ENCODE measurements around the gene ITFG1. TPM values are rescaled to one million over a fixed set of nuclear protein-coding genes. Genes with fewer than 3 reads are reported as not detected.

ITFG1 gene
- total and polyA plus RNA-seq, 2 of the 13 experiments (the other 11 are each of a cell fraction or from before 2014, with no cell fraction given): 74.5 to 150 TPM

- TF ChIP-seq HMGXB4 (CRISPR knock-in tag; IDR thresholded peaks at IDR 0.05; ENCODE audit: borderline replicate concordance in 1 of 2, low read depth in 1 of 2): peak; percentile 82 to 88
- peak; percentile 88; the same call in 1 of the 2 replicates for TF ChIP-seq ZNF691 (CRISPR knock-in tag; IDR thresholded peaks at IDR 0.05; ENCODE audit: borderline replicate concordance, low read depth)
- no peak for TF ChIP-seq ZNF850 (CRISPR knock-in tag; conservative IDR thresholded peaks at IDR 0.05)
- TF ChIP-seq ZXDC (CRISPR knock-in tag; IDR thresholded peaks at IDR 0.05): no peak
- no peak for TF ChIP-seq NONO (IDR thresholded peaks at IDR 0.05)
- TF ChIP-seq NONO (CRISPR knock-in tag; conservative IDR thresholded peaks at IDR 0.05): no peak
- TF ChIP-seq NFE2L1 (CRISPR knock-in tag; IDR thresholded peaks at IDR 0.05; ENCODE audit: borderline replicate concordance): no peak
- TF ChIP-seq SOX13 (IDR thresholded peaks at IDR 0.05): no peak
- TF ChIP-seq SOX13 (CRISPR knock-in tag; conservative IDR thresholded peaks at IDR 0.05 in 1 of 2, IDR thresholded peaks at IDR 0.05 in 1 of 2): 0 out of 4 replicates have a peak, but pooled peaks of 1 of the 2 experiments have one; percentile 9
- no peak for TF ChIP-seq DR1 (CRISPR knock-in tag; IDR thresholded peaks at IDR 0.05)
- TF ChIP-seq LCORL (IDR thresholded peaks at IDR 0.05): no peak
- TF ChIP-seq LCORL (CRISPR knock-in tag; IDR thresholded peaks at IDR 0.05): no peak
- TF ChIP-seq KLF9 (CRISPR knock-in tag; IDR thresholded peaks at IDR 0.05; ENCODE audit: low read depth): no peak
- TF ChIP-seq ZNF562 (CRISPR knock-in tag; IDR thresholded peaks at IDR 0.05; ENCODE audit: borderline replicate concordance): no peak
- TF ChIP-seq MED1 (CRISPR knock-in tag; IDR thresholded peaks at IDR 0.05): no peak
- TF ChIP-seq CBX2 (IDR thresholded peaks at IDR 0.05; ENCODE audit: low read depth, low read length): no peak
- no peak for TF ChIP-seq CBX2 (CRISPR knock-in tag; IDR thresholded peaks at IDR 0.05; ENCODE audit: low read depth)
- TF ChIP-seq ZNF280D (CRISPR knock-in tag; IDR thresholded peaks at IDR 0.05): no peak
- TF ChIP-seq SAP130 (CRISPR knock-in tag; IDR thresholded peaks at IDR 0.05; ENCODE audit: low read depth): peak; percentile 36; the same call in 1 of the 2 replicates
- TF ChIP-seq SP2 (CRISPR knock-in tag; IDR thresholded peaks at IDR 0.05): no peak; the same call in 1 of the 2 replicates
- TF ChIP-seq ZNF567 (CRISPR knock-in tag; IDR thresholded peaks at IDR 0.05; ENCODE audit: borderline replicate concordance): peak; percentile 83; the same call in 1 of the 2 replicates
These were observed 316.9 kb downstream of the ITFG1 start, which contains the start of gene NETO2 (continued) for GRCh38 chr16:47143677-47144558.

Data from HepG2 (cell line).